COLO829 (cell line): Measurements from ENCODE around the gene USP17L18.
"Not testable (repeated sequence)": the region's sequence is repeated elsewhere in the genome, so short reads cannot be mapped to it uniquely, and the experiment has no call there.

Source experiments
- DNase-seq: peaks from one replicate; pipeline ENCODE4 v3.0.0; 2012; ENCODE audit warnings: low spot score

Gene USP17L18, protein sequence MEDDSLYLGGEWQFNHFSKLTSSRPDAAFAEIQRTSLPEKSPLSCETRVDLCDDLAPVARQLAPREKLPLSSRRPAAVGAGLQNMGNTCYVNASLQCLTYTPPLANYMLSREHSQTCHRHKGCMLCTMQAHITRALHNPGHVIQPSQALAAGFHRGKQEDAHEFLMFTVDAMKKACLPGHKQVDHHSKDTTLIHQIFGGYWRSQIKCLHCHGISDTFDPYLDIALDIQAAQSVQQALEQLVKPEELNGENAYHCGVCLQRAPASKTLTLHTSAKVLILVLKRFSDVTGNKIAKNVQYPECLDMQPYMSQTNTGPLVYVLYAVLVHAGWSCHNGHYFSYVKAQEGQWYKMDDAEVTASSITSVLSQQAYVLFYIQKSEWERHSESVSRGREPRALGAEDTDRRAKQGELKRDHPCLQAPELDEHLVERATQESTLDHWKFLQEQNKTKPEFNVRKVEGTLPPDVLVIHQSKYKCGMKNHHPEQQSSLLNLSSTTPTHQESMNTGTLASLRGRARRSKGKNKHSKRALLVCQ

DNA sequence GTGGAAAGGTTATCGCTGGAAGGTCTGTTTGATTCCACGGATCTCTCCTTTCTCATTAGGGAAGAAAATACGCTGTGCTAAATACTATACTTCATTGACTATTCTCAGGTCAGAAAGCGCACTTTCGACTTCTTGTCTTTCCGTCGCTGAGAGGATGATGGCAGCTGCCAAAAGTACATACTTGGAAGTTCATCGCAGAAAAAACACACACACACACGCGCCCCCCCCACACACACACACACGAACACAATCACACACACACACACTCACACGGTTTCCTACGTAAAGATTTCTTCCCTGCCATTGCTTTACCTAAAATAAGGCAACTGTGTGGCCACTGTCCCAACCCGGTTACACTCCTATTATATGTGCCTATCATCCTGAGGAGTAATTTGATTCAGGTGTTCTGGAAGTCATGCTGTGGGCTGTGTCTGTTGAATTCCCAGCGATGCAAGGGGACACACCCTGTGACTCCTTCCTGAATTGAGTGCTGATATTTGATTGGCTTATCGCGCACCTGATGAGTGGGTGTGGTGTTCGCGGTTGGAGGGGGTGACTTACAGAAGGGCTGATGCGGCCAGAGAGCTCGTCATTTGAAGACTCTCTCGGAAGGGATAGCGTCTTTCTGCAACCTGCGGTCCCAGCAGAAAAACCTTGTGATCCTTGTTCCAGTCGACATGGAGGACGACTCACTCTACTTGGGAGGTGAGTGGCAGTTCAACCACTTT, at the start of gene USP17L18:
Gene USP17L18, plus strand, starts transcription at position 678 of the 728 bp plus-strand sequence. Its CDS starts 0 bp downstream, at position 678.
- not testable (repeated sequence) for DNase-seq

GRCh38 chr4:9210357-9210756, 38.1 kb upstream of the USP17L18 start, which contains the start of gene USP17L10:
Gene USP17L10, plus strand, starts transcription at chr4:9210657. Its CDS starts 0 bp downstream, at chr4:9210657.
- not testable (repeated sequence) for DNase-seq

GRCh38 chr4:9214701-9215100, 33.7 kb upstream of the USP17L18 start:
- DNase-seq = not testable (repeated sequence)

- DNase-seq = not testable (repeated sequence)
Observed at GRCh38 chr4:9215105-9215504, 33.3 kb upstream of the USP17L18 start, which contains the start of gene USP17L11. Gene USP17L11, plus strand, starts transcription at chr4:9215405. Its CDS starts 0 bp downstream, at chr4:9215405.

- DNase-seq = not testable (repeated sequence)
Observed at GRCh38 chr4:9219852-9220251, 28.6 kb upstream of the USP17L18 start, which contains the start of gene USP17L12. Gene USP17L12, plus strand, starts transcription at chr4:9220152. Its CDS starts 0 bp downstream, at chr4:9220152.

- DNase-seq = not testable (repeated sequence)
Observed at GRCh38 chr4:9224596-9224995, 23.8 kb upstream of the USP17L18 start, which contains the start of gene USP17L13. Gene USP17L13, plus strand, starts transcription at chr4:9224896. Its CDS starts 0 bp downstream, at chr4:9224896.

- DNase-seq = not testable (repeated sequence)
Observed at GRCh38 chr4:9230249-9230648, 18.2 kb upstream of the USP17L18 start.

DNA sequence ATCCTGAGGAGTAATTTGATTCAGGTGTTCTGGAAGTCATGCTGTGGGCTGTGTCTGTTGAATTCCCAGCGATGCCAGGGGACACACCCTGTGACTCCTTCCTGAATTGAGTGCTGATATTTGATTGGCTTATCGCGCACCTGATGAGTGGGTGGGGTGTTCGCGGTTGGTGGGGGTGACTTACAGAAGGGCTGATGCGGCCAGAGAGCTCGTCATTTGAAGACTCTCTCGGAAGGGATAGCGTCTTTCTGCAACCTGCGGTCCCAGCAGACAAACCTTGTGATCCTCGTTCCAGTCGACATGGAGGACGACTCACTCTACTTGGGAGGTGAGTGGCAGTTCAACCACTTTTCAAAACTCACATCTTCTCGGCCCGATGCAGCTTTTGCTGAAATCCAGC, 14.3 kb upstream of the USP17L18 start, which contains the start of gene USP17L15:
Gene USP17L15, plus strand, starts transcription at position 301 of the 400 bp plus-strand sequence. Its CDS starts 0 bp downstream, at position 301.
- DNase-seq = not testable (repeated sequence)

GRCh38 chr4:9238461-9238860, 10.0 kb upstream of the USP17L18 start:
- DNase-seq = not testable (repeated sequence)

DNA sequence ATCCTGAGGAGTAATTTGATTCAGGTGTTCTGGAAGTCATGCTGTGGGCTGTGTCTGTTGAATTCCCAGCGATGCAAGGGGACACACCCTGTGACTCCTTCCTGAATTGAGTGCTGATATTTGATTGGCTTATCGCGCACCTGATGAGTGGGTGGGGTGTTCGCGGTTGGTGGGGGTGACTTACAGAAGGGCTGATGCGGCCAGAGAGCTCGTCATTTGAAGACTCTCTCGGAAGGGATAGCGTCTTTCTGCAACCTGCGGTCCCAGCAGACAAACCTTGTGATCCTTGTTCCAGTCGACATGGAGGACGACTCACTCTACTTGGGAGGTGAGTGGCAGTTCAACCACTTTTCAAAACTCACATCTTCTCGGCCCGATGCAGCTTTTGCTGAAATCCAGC, 4.9 kb upstream of the USP17L18 start, which contains the start of gene USP17L17:
Gene USP17L17, plus strand, starts transcription at position 301 of the 400 bp plus-strand sequence. Its CDS starts 0 bp downstream, at position 301.
- DNase-seq = not testable (repeated sequence)

- not testable (repeated sequence) for DNase-seq
Observed at GRCh38 chr4:9253078-9253477, 4.6 kb downstream of the USP17L18 start, which contains the start of gene USP17L19. Gene USP17L19, plus strand, starts transcription at chr4:9253378. Its CDS starts 0 bp downstream, at chr4:9253378.

- not testable (repeated sequence) for DNase-seq
Observed at GRCh38 chr4:9257824-9258223, 9.4 kb downstream of the USP17L18 start, which contains the start of gene USP17L20. Gene USP17L20, plus strand, starts transcription at chr4:9258124. Its CDS starts 0 bp downstream, at chr4:9258124.

- DNase-seq = not testable (repeated sequence)
Observed at GRCh38 chr4:9262572-9262971, 14.1 kb downstream of the USP17L18 start, which contains the start of gene USP17L21. Gene USP17L21, plus strand, starts transcription at chr4:9262872. Its CDS starts 0 bp downstream, at chr4:9262872.

- DNase-seq = not testable (repeated sequence)
Observed at GRCh38 chr4:9267319-9267718, 18.9 kb downstream of the USP17L18 start, which contains the start of gene USP17L22. Gene USP17L22, plus strand, starts transcription at chr4:9267619. Its CDS starts 0 bp downstream, at chr4:9267619.

DNA sequence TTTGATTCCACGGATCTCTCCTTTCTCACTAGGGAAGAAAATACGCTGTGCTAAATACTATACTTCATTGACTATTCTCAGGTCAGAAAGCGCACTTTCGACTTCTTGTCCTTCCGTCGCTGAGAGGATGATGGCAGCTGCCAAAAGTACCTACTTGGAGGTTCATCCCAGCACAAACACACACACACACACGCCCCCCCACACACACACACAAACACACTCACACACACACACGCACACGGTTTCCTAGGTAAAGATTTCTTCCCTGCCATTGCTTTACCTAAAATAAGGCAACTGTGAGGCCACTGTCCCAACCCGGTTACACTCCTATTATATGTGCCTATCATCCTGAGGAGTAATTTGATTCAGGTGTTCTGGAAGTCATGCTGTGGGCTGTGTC, 23.3 kb downstream of the USP17L18 start:
- not testable (repeated sequence) for DNase-seq
